Cerebellar cortex (tissue), 1 donor: ENCODE measurements around the gene MRPL14.

ENCODE experiments used
- DNase-seq: peaks from one replicate; pipeline ENCODE4 v3.0.0-alpha.2; 2015; ENCODE audit warnings: low spot score

MRPL14 gene

GRCh38 chr6:44127186-44128019 is at the start of gene MRPL14, which contains the start of gene TMEM63B:
MRPL14 (minus strand) TSS chr6:44127452; CDS start chr6:44116611, 10,841 bp downstream.
TMEM63B (plus strand) TSS chr6:44127554; CDS start chr6:44134585, 7,031 bp downstream.
- peak; percentile 78 for DNase-seq

- no peak for DNase-seq
Measured at GRCh38 chr6:44176130-44176761, 49.0 kb upstream of the MRPL14 start.

- peak; percentile 86 for DNase-seq
Measured at GRCh38 chr6:44172731-44173500, 45.7 kb upstream of the MRPL14 start.

GRCh38 chr6:44171899-44172546 is 44.8 kb upstream of the MRPL14 start:
- DNase-seq, result no peak

- DNase-seq, result no peak
Measured at GRCh38 chr6:44169886-44170570, 42.8 kb upstream of the MRPL14 start.

- DNase-seq, result no peak
Measured at GRCh38 chr6:44169154-44169553, 41.9 kb upstream of the MRPL14 start.

GRCh38 chr6:44167567-44167966 is 40.3 kb upstream of the MRPL14 start:
- no peak for DNase-seq

- DNase-seq, result no peak
Measured at GRCh38 chr6:44166591-44167184, 39.4 kb upstream of the MRPL14 start.

- DNase-seq, result no peak
Measured at GRCh38 chr6:44166116-44166515, 38.9 kb upstream of the MRPL14 start.

- no peak for DNase-seq
Measured at GRCh38 chr6:44162876-44163625, 35.8 kb upstream of the MRPL14 start.

- no peak for DNase-seq
Measured at GRCh38 chr6:44161997-44162338, 34.7 kb upstream of the MRPL14 start.

GRCh38 chr6:44158770-44159228 is 31.5 kb upstream of the MRPL14 start, which contains the start of gene CAPN11:
CAPN11 (plus strand) TSS chr6:44158820; CDS start chr6:44158849, 29 bp downstream.
- DNase-seq, result no peak

GRCh38 chr6:44157152-44157521 is 29.9 kb upstream of the MRPL14 start:
- DNase-seq, result no peak

GRCh38 chr6:44156494-44157151 is 29.4 kb upstream of the MRPL14 start:
- no peak for DNase-seq

GRCh38 chr6:44154067-44154466 is 26.8 kb upstream of the MRPL14 start:
- no peak for DNase-seq

- no peak for DNase-seq
Measured at GRCh38 chr6:44152533-44152932, 25.3 kb upstream of the MRPL14 start.

GRCh38 chr6:44152109-44152461 is 24.8 kb upstream of the MRPL14 start:
- no peak for DNase-seq

GRCh38 chr6:44151348-44152108 is 24.3 kb upstream of the MRPL14 start:
- DNase-seq, result peak; percentile 67

GRCh38 chr6:44150317-44150917 is 23.2 kb upstream of the MRPL14 start:
- no peak for DNase-seq
